ENCODE results near the gene ANKRD60. TPM values are rescaled to one million over a fixed set of nuclear protein-coding genes. Genes with fewer than 3 reads are reported as not detected.

Gene ANKRD60
- total RNA-seq, 1 donor from 2014 or later: not detected

DNA sequence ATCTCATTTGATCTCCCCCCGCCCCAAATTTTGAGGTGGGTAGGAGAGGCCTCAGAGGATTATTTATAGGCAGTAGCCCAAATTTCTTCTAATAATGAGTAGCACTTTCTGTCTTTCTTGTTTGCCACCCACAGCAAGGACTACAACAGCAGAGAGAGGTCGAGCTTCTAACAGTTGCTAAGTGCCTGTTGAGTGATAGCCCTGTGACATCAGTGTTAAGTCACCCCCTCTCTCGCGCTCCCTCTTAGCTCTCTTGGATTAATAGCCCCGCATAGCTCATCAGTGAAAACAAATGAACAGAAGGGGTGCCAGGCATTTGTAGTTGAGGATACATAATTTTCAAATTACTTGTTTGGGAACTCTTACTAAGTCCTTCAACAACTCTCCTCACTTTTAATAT is 3.5 kb downstream of the ANKRD60 start:
- peak; percentile 8 for DNase-seq (ENCODE audit: low spot score)

DNA sequence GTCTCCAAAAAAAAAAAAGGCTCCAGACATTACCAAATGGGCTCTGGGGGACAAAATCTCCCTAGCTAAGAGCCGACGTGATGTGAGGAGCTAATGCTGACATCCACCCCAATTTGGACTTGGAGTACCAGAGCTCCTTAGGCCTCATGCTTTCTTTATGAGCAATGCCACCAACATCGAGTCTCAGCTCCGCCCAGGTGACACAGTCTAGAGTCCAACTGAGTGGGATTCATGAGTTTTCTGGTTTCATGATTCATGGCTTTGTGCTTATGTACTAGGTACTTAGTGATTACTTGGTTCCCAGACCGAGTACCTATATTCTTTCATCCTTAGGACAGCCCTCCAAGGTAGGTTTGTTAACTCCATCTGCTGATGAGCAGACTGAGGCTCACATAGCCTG is 4.4 kb downstream of the ANKRD60 start:
- peak; percentile 26 for DNase-seq (ENCODE audit: low spot score)

DNA sequence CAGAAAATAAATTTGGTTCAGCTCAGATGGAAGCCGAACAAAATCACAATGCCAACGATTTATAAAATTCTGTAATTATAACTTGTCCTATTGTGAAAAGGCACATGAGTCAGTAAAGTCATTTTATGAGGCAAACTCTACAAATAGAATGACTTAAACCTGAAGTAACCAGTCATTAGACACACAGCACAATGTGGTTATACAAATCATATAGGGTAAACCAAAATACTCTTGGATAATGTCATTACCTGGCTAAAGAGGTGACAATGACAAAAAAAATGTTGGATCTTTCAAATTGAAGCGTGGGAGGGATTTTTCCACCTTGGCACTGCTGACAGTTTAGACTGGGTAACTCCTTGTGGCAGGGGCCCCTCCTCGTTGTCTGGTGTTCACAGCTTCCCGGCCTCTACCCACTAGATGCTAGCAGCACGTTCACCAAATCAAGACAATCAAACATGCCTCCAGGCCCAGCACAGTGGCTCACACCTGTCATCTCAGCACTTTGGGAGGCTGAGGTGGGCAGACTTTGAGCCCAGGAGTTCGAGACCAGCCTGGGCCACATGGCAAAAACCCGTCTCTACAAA is 5.0 kb downstream of the ANKRD60 start:
- peak; percentile 53 for DNase-seq (ENCODE audit: low spot score)

DNA sequence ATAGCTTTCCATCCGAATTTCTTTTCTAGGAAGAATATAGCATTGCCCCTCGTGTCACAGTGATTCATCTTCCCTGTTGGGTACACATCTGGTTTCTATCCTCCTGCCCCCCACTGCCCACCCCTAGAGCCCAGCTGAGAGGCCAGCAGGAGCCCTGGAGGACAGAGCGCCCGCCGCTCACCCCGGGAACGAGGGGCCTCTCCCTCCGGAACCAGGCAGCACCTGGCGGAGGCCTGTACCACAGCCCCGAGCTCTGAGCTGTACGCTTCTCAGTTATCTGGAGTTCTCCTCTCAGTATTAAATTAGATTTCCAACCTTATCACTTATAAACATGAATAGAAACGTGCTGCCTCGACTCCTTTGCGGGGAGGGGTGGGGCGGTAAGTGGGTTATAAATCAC is 6.0 kb downstream of the ANKRD60 start:
- peak; percentile 74 for DNase-seq (ENCODE audit: low spot score)

DNA sequence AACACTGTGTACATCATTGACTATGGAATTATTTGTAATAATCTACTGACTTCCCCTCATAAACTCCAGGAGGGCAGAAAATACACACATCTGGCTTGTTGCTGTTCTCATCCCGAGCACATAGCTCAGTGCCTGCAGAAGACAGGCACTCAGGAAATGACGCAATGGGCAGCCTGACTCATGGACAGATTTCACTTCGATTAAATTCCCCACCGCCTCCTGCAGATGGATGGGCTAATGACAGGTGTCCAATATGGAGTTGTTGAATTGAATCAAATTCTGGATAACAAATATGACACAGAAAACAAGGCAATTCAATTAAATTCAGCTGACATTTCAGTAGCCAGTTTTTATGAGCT is 9.1 kb downstream of the ANKRD60 start:
- peak; percentile 24 for DNase-seq (ENCODE audit: low spot score)

DNA sequence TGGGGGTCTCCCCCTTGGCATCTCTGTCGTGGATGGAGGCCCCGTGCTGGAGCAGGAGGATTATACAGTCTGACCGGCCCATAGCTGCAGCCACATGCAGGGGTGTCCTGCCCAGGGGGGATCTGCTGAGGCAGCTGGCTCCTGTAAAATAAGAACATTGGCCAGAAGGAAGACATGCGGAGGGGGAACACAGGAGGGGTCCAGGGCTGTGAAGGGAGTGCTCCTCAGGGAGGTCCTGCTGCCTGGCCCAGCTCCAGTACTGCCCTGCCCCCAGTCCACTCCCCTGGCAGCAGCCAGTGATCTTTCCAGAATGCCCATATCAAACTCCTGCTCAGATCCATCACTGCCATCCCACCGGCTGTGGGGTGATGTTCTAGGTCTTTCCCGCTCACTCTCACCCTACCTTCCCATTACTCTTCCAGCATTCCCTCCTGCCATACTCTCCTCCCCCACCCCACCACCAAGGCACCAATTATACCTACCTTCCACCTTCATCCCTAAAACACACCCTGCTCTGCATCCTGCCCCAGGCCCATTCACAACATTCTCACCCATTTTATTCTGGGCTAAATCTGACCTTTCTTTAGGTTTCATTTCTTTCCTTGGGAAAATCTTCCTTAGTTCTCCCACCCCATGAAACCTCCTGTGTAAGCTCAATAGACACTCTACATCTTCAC is 9.7 kb downstream of the ANKRD60 start:
- DNase-seq (ENCODE audit: low spot score): peak; percentile 45

DNA sequence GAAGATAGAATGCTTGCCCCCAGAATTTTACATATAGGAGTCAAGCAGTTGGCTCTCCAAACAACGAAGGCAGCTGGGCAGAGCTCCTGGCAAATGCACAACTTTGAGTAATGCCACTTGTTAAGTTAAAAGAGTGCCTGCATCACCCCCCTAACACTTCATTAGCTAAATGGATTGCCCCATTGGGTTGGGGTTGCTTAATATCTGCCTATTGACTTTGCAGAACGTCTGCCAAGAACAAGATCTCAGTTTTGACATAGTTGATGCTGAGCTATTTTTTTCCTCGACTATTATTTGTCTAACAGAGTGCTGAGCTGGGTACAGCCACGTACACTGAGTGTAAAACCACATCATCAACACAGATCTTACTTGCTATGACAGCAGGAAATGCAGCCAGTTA is 12.1 kb downstream of the ANKRD60 start:
- no peak for DNase-seq (ENCODE audit: low spot score)

DNA sequence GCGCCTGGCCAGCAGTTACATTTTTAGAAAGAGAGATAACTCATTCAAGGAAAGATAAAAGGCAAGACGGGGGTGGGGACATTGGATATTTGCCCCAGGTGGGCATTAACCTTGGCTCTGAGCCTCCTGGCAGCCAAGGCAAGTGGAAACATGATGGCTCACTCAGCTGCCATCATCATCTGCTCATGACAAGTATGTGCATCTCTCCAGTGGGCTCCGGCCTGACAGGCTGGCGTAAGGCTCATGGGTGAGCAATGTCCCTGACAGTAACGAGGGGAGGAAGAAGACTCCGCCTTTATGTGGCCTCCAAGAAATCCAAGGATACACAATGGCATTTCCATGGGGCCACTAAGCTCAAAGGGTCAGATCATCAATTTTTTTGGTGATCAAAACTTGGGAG is 13.3 kb downstream of the ANKRD60 start:
- DNase-seq (ENCODE audit: low spot score): no peak

DNA sequence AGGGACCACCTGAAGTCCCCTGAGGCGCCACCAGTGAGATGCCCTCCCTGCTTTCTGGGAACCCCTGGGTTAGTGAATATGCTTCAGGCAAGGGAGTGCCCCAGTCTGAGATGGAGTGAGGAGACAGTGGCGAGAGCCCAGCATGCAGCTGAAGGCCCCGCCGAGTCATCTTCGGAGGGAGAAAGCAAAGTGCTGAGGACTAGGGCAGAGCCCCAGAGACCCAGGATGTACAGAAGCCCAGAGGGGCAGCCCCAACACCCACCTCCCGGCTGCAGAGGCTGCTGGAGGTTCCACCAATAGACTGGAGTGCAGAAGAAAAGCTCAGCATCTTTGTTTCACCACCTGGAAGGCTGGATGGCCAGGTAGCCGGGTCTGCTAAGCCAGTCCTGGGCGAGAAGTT is 14.1 kb downstream of the ANKRD60 start:
- no peak for DNase-seq (ENCODE audit: low spot score)

DNA sequence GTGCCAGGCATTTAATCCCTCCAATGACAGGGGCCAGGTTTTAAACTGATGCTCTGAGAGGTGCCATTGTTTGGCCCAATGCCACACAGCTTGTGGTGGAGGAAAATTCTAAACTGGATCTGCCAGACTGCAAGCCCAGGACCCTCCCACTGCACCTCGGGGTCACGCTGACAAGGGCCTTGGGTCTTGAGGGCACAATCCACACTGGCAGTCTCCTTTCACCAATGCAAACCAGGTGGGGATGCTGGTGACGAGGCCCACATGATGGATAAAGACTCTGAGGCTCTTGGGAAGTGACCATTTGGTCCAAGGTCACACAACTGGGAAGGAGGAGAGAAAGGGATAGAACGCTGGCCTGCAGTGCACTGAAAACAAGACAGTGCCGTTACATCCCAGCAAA is 14.7 kb downstream of the ANKRD60 start:
- DNase-seq (ENCODE audit: low spot score): no peak

DNA sequence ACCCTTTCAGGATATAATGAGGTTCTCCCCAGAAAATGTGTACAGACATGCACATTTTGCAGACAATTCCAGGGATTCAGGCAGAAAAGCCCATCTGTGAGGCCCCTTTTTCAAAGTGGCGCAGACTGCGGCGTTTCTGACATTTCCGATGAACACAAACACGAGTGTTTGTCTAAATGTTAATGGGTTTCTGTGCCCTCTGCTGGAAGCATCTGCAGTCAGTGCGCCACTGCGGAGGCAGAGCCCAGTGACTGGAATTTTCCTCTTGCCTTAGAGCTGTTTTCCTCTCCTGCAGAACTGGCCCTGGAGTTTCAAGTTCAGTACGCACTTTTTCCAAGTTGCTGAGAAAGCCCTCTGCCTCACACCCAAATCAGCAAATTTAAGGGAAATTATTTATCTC is 15.3 kb downstream of the ANKRD60 start:
- no peak for DNase-seq (ENCODE audit: low spot score)

DNA sequence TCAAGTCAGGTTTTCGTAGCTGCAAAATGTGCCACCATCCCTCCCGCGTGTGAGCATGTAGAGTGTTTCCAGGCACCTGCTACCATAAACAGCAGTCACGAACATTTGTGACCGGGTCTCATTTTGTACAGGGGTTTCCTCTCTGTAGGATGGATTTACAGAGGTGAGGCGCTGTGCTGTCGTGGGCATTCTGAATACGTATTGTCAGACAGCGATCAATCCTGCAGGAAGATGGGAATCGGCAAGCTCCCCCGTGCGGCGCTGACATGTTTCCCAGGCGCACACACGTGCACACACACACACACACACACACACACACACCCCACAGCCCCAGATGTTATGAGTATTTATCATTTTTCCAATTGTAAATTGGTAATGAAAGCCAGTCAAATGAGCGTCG is 15.8 kb downstream of the ANKRD60 start:
- DNase-seq (ENCODE audit: low spot score): no peak

DNA sequence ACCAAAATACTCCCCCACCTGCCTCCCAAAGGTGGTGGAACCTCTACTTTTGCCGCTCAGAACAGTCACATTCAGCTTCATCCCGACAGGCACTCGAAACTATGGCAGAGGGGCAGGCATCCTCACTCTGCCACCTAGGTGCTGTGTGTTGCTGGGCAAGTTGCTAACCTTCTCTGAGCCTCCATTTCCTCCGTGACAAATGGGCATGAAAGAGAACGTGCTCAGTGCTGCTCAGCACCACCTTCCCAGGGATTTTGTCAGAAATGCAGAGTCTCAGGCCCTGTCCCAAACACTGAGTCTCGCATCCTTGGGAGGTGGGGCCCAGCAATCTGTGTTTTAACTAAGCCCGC is 18.1 kb downstream of the ANKRD60 start:
- no peak for DNase-seq (ENCODE audit: low spot score)

DNA sequence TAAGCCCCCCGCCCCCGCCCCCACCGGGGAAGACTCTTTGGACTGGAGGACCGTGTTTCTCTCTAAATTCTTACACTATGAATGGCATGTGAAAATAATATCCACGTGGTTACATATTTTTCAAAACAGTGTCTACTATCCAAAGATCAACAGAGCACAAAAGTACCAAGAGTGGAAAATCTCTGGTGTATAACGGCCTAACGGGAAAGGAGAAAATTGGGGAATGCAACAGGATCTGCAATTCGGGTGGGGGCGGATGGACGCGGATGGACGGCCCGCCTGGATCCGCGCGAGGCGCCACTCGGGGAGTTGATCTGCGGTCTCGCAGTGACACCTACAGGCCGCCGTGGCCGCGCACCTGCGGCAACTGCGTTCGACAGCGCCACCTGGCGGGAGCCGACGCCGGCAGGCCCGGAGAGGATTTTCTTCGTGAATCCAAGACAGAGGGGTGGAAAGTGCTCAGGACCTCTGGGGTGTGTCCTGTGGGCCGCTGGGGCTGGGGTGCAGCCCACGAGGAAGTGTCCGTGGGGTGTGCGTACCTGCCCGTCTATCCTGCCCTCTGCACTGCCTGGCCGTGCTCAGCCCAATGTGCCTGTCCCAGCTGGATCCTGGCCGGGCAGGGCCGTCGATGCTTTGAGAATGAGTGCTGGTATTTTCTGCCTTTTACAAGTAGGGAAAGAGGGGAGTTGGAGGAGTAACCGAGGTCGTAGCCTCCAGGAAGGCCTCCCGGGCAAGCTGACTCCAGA is 18.6 kb downstream of the ANKRD60 start:
- peak; percentile 97 for DNase-seq (ENCODE audit: low spot score)

DNA sequence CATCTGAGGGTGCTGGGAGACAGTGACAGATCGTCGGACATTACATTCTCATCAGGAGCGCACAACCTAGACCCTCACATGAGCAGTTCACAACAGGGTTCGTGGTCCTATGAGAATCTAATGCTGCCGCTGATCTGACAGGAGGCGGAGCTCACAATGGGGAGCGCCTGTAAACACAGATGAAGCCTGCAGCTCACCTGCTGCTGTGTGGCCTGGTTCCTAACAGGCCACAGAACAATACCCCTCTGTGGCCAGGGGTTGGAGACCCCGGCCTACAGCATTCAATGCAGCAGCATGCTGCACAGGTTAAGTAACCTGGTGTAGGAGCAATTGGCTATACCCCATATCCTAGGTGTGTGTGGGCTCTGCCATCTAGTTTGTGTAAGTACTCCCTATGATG is 19.5 kb downstream of the ANKRD60 start:
- no peak for DNase-seq (ENCODE audit: low spot score)

DNA sequence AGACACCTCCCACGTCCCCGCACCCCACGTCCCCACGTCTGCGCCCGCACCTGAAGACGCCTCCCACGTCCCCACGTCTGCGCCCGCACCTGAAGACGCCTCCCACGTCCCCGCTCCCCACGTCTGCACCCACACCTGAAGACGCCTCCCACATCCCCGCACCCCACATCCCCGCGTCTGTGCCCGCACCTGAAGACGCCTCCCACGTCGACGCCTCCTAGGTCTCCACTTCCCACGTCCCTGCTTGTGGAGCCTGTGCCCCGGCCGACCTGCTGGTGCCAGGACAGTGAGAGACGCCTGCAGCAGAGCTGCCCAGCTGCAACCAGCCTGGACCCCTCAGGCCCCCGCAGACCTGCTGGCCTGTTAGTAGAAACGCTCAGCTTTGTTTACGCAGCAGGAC is 22.6 kb downstream of the ANKRD60 start:
- no peak for DNase-seq (ENCODE audit: low spot score)

DNA sequence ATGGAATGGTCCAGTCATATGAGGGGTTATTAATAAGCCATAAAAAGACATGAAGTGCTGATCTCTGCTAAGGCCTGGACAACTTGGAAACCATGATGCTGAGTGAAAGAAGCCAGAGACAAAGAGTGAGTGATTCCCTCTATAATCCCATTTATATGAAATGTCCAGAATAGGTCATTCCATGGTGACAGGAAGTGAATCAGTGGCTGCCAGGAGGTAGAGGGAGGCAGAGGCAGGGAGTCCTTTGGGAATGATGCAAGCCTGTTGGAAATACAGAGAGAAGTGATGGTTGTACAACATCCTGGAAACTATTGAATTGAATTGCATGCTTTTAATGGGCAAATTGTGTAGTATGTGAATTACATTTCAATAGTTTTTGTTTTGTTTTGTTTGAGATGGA is 26.4 kb downstream of the ANKRD60 start:
- DNase-seq (ENCODE audit: low spot score): no peak

DNA sequence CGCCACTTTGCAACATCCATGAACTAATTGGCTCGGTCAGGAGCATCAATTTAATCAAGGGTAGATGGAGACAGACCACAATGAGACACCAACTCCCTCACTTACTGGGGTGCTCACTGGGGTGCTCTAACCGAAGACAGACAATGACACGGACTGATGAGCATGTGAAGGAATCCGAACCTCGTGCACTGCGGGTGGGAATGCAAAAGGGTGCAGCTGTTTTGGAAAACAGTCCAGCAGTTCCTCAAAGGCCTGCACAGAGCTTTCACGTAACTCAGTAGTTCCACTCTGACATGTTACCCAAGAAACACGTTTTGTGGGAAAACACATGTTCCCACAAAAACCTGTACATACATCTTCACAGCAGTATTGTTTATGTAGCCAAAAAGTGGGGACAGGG is 26.8 kb downstream of the ANKRD60 start:
- no peak for DNase-seq (ENCODE audit: low spot score)

DNA sequence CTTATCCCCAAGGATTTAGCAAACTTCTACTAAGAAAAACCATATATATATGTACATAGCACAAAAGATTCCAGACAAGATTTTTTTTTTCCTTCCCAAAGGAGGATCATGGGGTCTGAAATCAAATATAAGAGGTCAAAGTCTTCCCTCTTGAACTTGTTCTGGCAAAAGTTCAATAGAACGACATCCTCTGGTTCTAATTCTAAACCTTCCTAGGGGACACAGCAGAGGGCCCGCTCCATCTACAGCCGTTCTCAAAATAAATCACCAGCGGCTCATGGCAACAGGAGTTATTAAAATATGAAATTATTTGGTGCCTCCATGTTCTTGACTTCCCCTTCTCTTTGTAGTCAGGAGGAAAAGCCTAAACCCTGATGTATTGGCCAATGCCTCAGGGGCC is 29.0 kb downstream of the ANKRD60 start:
- no peak for DNase-seq (ENCODE audit: low spot score)

DNA sequence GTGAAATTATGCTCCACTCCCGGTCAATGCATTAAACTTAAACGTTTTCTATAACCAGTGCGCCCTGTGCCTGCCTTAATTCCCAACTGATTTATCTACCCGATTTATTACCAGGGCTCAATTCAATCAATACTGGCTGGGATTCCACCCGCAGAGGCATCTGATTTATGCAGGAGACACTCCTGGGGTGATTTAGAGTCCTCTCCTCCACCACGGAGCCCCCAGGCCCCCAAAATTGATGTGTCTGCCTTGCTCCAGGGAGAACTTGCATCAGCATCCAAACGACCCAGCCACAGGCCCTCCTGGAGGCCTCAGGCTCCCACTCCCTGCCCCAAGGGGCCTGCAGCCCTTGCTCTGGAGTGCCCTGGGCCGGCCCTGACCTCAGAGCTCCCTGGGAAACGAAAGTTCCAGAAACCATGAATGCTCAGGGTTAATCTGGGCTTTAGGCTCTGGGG is 29.5 kb downstream of the ANKRD60 start:
- no peak for DNase-seq (ENCODE audit: low spot score)

DNA sequence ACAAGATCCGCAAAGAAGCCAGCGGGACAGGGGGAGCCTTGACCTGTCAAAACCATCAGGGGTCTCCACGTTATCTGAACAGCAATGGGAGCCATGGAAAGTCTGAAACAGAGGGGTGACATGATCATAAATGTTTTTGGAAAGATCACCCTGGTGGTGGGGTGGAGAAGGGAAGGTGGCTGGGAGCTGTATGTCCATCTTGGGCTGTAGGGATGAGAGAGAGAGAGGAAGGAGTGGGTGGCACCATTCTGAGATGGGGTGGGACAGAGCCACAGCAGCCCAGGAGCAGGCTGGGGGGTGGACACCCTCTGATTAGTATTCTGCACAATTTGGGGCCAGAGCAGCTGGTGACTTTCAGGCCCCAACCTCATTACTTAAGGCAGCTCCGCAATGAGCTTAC is 30.1 kb downstream of the ANKRD60 start:
- no peak for DNase-seq (ENCODE audit: low spot score)

DNA sequence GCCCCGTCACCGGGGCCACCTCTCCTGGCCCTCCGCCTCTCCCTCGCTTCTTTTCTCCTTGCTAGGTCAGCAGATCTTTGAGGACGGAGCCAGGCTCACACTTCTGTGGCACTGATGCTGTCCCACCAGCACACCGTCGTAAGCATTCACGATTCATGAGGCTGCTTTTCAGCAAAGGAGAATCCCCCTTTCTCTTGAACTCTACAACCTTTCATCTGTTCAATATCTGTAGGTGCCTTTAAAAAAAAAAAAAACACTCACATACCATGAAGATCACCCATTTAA is 31.3 kb downstream of the ANKRD60 start:
- DNase-seq (ENCODE audit: low spot score): no peak

Measured in mesenteric fat pad (tissue), 1 donor.